Stomach (tissue), 9 donors: Measurements from ENCODE around the gene MAN2C1. TPM values are rescaled to one million over a fixed set of nuclear protein-coding genes. Genes with fewer than 3 reads are reported as not detected.
"Not testable (repeated sequence)": the region's sequence is repeated elsewhere in the genome, so short reads cannot be mapped to it uniquely, and the experiment has no call there.

Experiments
- DNase-seq, 2 donors: peaks; one replicate each; pipeline versions ENCODE4 v3.0.0 to v3.0.0-alpha.2; 2013 to 2019
- H3K27ac ChIP-seq, 5 donors: fragments of 200-600 bp in 4 of 5; sonication (generic) in 4 of 5; one replicate each; pipeline ENCODE4 v1.5.1; 2013 to 2019; ENCODE audit warnings: mild to moderate bottlenecking in 1 of 5, moderate library complexity in 1 of 5
- H3K27me3 ChIP-seq, 3 donors: fragments of 200-600 bp; sonication (generic); one replicate each; pipeline ENCODE4 v1.5.1; 2017 to 2019; ENCODE audit warnings: mixed run types in 1 of 3
- H3K36me3 ChIP-seq, 4 donors: fragments of 200-600 bp; sonication (generic); 1 replicate in 3 of 4; 2 replicates in 1 of 4; pipeline ENCODE4 v1.5.1; 2016 to 2019
- H3K4me1 ChIP-seq, 4 donors: fragments of 200-600 bp; sonication (generic); one replicate each; pipeline ENCODE4 v1.5.1; 2016 to 2019
- H3K4me3 ChIP-seq, 4 donors: fragments of 200-600 bp; sonication (generic) in 3 of 4; one replicate each; pipeline ENCODE4 v1.5.1; 2016 to 2019; ENCODE audit warnings: mild to moderate bottlenecking in 1 of 4
- H3K9me3 ChIP-seq, 4 donors: fragments of 200-600 bp; sonication (generic); one replicate each; pipeline ENCODE4 v1.5.1; 2016 to 2019
- CTCF ChIP-seq, 7 experiments: fragments of 450-650 bp in 4 of 7; fragments of 200-600 bp in 3 of 7; sonication (generic) in 3 of 7; IDR thresholded peaks; one replicate each; pipeline ENCODE4 v1.5.1; 2016 to 2019; ENCODE audit warnings: antibody characterized with exemption in 7 of 7, control low read depth in 2 of 7, mild to moderate bottlenecking in 1 of 7
- EP300 ChIP-seq: sonication (generic); formaldehyde crosslinking; IDR thresholded peaks from one replicate; pipeline ENCODE4 v1.6.1; 2017; ENCODE audit warnings: antibody characterized with exemption
- POLR2A ChIP-seq, 4 donors: fragments of 450-650 bp; IDR thresholded peaks; one replicate each; pipeline ENCODE4 v1.6.1; 2016; ENCODE audit warnings: antibody characterized with exemption in 4 of 4, control low read depth in 2 of 4, mild to moderate bottlenecking in 1 of 4, moderate library complexity in 1 of 4
- POLR2AphosphoS5 ChIP-seq, 3 donors: sonication (generic); formaldehyde crosslinking; IDR thresholded peaks; one replicate each; pipeline ENCODE4 v1.6.1; 2016; ENCODE audit warnings: antibody characterized with exemption in 3 of 3
- WGBS, 5 donors: extraction: QIAGEN DNeasy Blood & Tissue Kit in 3 of 5; methylation state at CpG; one replicate each; pipeline versions ENCODE4 v1.1.5 to v1.1.7; 2013 to 2018; 5-methylcytosine and 5-hydroxymethylcytosine counted together
- intact Hi-C: fragments of 100-400 bp; cut with DNase I; formaldehyde crosslinking; loops from one replicate; pipeline ENCODE4 v1.15.1; 2023; ENCODE audit warnings: low total_unique reads
- polyA plus RNA-seq, 3 donors: library from polyadenylated mRNA; stranded (reverse); fragments of 200-250 nt; gene quantifications; one replicate each; pipeline ENCODE4 v1.2.3, GENCODE V29; 2013
- total RNA-seq, 5 donors: library from RNA; depleted of rRNA; stranded (reverse); fragments of >200 nt; gene quantifications; one replicate each; pipeline versions ENCODE4 v1.1.0 to v1.2.3, GENCODE V29; 2014 to 2016
- donor health status: healthy with polysubstance abuse.
- donor health status: Bipolar disorder and iron deficiency.
- donor health status: healthy.

The MAN2C1 gene
- total and polyA plus RNA-seq, 8 donors = 103 to 629 (median 262) TPM

DNA sequence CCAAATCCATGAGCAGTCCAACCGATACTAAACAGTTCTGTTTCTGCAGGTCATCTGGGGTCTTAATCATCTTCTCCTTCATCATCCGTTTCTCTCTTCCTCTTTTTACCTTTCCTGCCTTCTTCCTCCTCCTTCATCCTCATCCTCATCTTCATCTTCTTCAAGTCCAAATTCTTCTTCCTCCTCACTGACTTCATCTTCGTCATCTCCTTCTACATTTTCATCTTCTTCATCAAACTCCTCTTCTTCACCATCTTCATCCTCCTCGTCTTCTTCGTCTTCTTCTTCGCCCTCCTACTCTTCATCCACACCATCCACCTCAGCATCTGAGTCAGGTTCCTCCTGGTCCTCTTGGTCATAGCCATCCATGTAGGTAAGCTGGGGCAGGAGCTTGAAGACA, 46.7 kb downstream of the MAN2C1 start:
- Histone ChIP-seq H3K4me3 (no peak overlapping the region), H3K4me1 (no peaks in the 10 kb centered on the region), H3K27me3 (no peaks in the 10 kb centered on the region), H3K36me3 (no peaks in the 10 kb centered on the region), H3K27ac (no peak overlapping the region), H3K9me3 (no peaks in the 10 kb centered on the region)
- no peak for TF ChIP-seq POLR2AphosphoS5 (IDR thresholded peaks at IDR 0.05)
- TF ChIP-seq EP300 = no peak
- no peak for TF ChIP-seq POLR2A (IDR thresholded peaks at IDR 0.05)
- TF ChIP-seq CTCF (IDR thresholded peaks at IDR 0.05) = no peak
- DNase-seq = no peak
- intact Hi-C loops = no loop called here
- WGBS, 5 donors = 86 to 92% (median 90%) methylated on average over 6 of the region's 6 CpGs

GRCh38 chr15:75319231-75319897, 49.0 kb downstream of the MAN2C1 start:
- H3K27me3 ChIP-seq, H3K4me1 ChIP-seq, DNase-seq, H3K9me3 ChIP-seq, intact Hi-C loops, H3K27ac ChIP-seq, H3K4me3 ChIP-seq, H3K36me3 ChIP-seq: not testable (repeated sequence)
- 79 to 87% (median 86%) methylated on average over 5 of the region's 5 CpGs for WGBS, 5 donors

GRCh38 chr15:75314552-75315290, 53.7 kb downstream of the MAN2C1 start:
- WGBS, 5 donors = 67 to 78% (median 77%) methylated on average over 5 of the region's 5 CpGs
- DNase-seq = no peak

DNA sequence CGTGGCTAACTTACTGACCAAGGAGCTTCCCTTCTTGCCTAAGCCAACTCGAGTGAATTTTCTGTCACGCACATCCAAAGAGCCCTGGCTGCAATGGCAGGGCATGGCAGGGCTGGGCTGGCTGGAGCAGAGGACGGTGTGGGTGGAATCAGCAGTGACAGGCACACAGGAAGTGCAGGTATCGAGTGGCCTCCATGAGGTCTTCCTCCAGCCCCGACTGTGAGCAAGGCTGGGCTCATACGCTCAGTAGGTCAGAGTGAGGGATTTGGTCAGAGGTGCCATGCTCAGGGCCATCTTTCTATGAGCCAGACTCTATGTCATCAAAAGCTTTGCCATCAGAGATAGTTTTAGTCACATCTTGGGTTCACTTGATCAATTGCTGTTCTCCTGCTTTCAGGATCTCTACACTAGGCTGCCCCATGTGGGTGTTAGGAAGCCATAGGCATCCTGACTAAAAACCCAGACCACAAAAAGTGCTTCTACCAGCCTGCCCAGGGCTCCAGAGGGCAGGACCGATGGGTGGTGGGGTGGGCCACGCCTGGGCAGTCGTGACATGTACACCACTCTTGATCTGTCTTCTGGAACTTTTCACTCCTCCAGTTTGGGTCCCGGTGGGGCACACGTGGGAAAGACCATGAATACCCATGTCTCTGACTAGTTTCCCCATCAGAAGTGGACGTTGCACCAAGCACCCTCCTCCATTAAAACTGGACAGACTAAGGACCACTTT, 55.1 kb downstream of the MAN2C1 start:
- DNase-seq = no peak
- H3K9me3 ChIP-seq = no peaks in the 10 kb centered on the region
- peaks cover 0 to 9% (median 0%) of the 10 kb centered on the region in 3 donors for H3K27me3 ChIP-seq
- H3K27ac ChIP-seq = no peak overlapping the region
- intact Hi-C loops = no loop called here
- no peaks in the 10 kb centered on the region for H3K36me3 ChIP-seq
- no peaks in the 10 kb centered on the region for H3K4me1 ChIP-seq
- WGBS, 5 donors = 86 to 88% (median 87%) methylated on average over 9 to 13 of the region's 13 CpGs
- no peak for TF ChIP-seq POLR2A (IDR thresholded peaks at IDR 0.05)
- no peak for TF ChIP-seq POLR2AphosphoS5 (IDR thresholded peaks at IDR 0.05)
- no peak for TF ChIP-seq CTCF (IDR thresholded peaks at IDR 0.05)
- no peak for TF ChIP-seq EP300
- no peak overlapping the region for H3K4me3 ChIP-seq

More at GRCh38 chr15:75314552-75315290, 53.7 kb downstream of the MAN2C1 start:
- H3K4me1 ChIP-seq = no peaks in the 10 kb centered on the region
- no peak overlapping the region for H3K27ac ChIP-seq
- TF ChIP-seq CTCF (IDR thresholded peaks at IDR 0.05) = no peak
- TF ChIP-seq POLR2AphosphoS5 (IDR thresholded peaks at IDR 0.05) = no peak
- TF ChIP-seq EP300 = no peak
- TF ChIP-seq POLR2A (IDR thresholded peaks at IDR 0.05) = no peak
- no peaks in the 10 kb centered on the region for H3K27me3 ChIP-seq
- H3K9me3 ChIP-seq = no peaks in the 10 kb centered on the region
- intact Hi-C loops = no loop called here
- no peak overlapping the region for H3K4me3 ChIP-seq
- H3K36me3 ChIP-seq = no peaks in the 10 kb centered on the region

- H3K36me3 ChIP-seq, DNase-seq, intact Hi-C loops, H3K9me3 ChIP-seq, H3K4me1 ChIP-seq, H3K4me3 ChIP-seq, H3K27ac ChIP-seq: not testable (repeated sequence)
- peaks cover 0 to 16% (median 0%) of the 10 kb centered on the region in 3 donors for H3K27me3 ChIP-seq
- 86 to 100% (median 98%) methylated on average over 1 of the region's 1 CpG for WGBS, 5 donors
Measured at GRCh38 chr15:75312548-75312947, 55.9 kb downstream of the MAN2C1 start.
